ENCODE results near the gene BEAN1.

- TF ChIP-seq, protein P1, sequence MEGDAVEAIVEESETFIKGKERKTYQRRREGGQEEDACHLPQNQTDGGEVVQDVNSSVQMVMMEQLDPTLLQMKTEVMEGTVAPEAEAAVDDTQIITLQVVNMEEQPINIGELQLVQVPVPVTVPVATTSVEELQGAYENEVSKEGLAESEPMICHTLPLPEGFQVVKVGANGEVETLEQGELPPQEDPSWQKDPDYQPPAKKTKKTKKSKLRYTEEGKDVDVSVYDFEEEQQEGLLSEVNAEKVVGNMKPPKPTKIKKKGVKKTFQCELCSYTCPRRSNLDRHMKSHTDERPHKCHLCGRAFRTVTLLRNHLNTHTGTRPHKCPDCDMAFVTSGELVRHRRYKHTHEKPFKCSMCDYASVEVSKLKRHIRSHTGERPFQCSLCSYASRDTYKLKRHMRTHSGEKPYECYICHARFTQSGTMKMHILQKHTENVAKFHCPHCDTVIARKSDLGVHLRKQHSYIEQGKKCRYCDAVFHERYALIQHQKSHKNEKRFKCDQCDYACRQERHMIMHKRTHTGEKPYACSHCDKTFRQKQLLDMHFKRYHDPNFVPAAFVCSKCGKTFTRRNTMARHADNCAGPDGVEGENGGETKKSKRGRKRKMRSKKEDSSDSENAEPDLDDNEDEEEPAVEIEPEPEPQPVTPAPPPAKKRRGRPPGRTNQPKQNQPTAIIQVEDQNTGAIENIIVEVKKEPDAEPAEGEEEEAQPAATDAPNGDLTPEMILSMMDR (IDR thresholded peaks at IDR 0.05; ENCODE audit: insufficient read depth, low read depth, low read length): no peak
- TF ChIP-seq EZH2 (IDR thresholded peaks at IDR 0.05; ENCODE audit: insufficient read depth, low read length): no peak
Observed at GRCh38 chr16:66473654-66474519, 46.8 kb downstream of the BEAN1 start.

All from astrocyte (in vitro differentiated cells and primary cell).